IMR-90 (cell line): Measurements from ENCODE around the gene MTHFD2L. TPM values are rescaled to one million over a fixed set of nuclear protein-coding genes. Genes with fewer than 3 reads are reported as not detected.
A peak's percentile ranks its signal among the peaks of the same experiment; 100 is the strongest.

Experiments
- ATAC-seq: fragments of 200-7000 bp; cut with Tn5 transposase; 2 replicates; pipeline ENCODE4 v1.9.1; 2020; ENCODE audit warnings: low read depth, mild to moderate bottlenecking, moderate library complexity
- BruUV-seq: library from RNA; stranded (reverse); fragments of 400-500 nt; replicated peaks from 2 replicates; lab custom pipeline; 2021; lab: Mats Ljungman, UMichigan
- CTCF ChIA-PET: fragments of 300-600 bp; formaldehyde crosslinking; extraction: SDS; loops from one replicate; lab custom pipeline; 2021; ENCODE audit warnings: antibody characterized with exemption; lab: Yijun Ruan, JAX
- POLR2A ChIA-PET: fragments of 300-600 bp; sonication (Branson Sonifier 250); formaldehyde crosslinking; loops from one replicate; lab custom pipeline; 2022; ENCODE audit warnings: antibody characterized with exemption; ENCODE audit not compliant: unreplicated experiment; lab: Charles Lee
- DNase-seq: peaks from one replicate; pipeline ENCODE4 v3.0.0; 2013
- H2AFZ ChIP-seq: replicated peaks from 2 replicates; pipeline ENCODE3; 2013; ENCODE audit warnings: low read length, mild to moderate bottlenecking; ENCODE audit not compliant: poor library complexity
- H2AK5ac ChIP-seq: 2 replicates; pipeline ENCODE4 v1.6.1; 2013; ENCODE audit warnings: low read depth, low read length, inconsistent platforms
- H2AK9ac ChIP-seq: replicated peaks from 2 replicates; pipeline ENCODE3; 2013; ENCODE audit warnings: mild to moderate bottlenecking, low read depth, low read length, moderate library complexity; ENCODE audit not compliant: poor library complexity
- H2BK120ac ChIP-seq: 2 replicates; pipeline ENCODE4 v1.6.1; 2013; ENCODE audit warnings: low read depth, low read length, inconsistent platforms
- H2BK15ac ChIP-seq: 3 replicates; pipeline ENCODE4 v1.6.1; 2013; ENCODE audit warnings: low read depth, low read length, inconsistent platforms
- H2BK20ac ChIP-seq: 2 replicates; pipeline ENCODE4 v1.6.1; 2013; ENCODE audit warnings: low read depth, mild to moderate bottlenecking, inconsistent platforms, low read length, moderate library complexity
- H2BK5ac ChIP-seq: 2 replicates; pipeline ENCODE4 v1.6.1; 2013; ENCODE audit warnings: mild to moderate bottlenecking, low read depth, low read length, inconsistent platforms; ENCODE audit not compliant: poor library complexity, severe bottlenecking
- H3K14ac ChIP-seq: replicated peaks from 2 replicates; pipeline ENCODE4 v1.6.1; 2013; ENCODE audit warnings: low read depth, low read length, inconsistent platforms
- H3K18ac ChIP-seq: 2 replicates; pipeline ENCODE4 v1.6.1; 2013; ENCODE audit warnings: low read depth, low read length, control low read depth
- H3K23ac ChIP-seq: 2 replicates; pipeline ENCODE4 v1.6.1; 2013; ENCODE audit warnings: low read depth, low read length, inconsistent platforms
- H3K27ac ChIP-seq: 2 replicates; pipeline ENCODE4 v1.5.1; 2013; ENCODE audit warnings: mild to moderate bottlenecking, control low read depth, low read length; ENCODE audit not compliant: insufficient read depth
- H3K27me3 ChIP-seq: 2 replicates; pipeline ENCODE4 v1.6.1; 2013; ENCODE audit warnings: low read length; ENCODE audit not compliant: control insufficient read depth, insufficient read depth
- H3K36me3 ChIP-seq: 2 replicates; pipeline ENCODE4 v1.6.1; 2013; ENCODE audit warnings: low read length, mixed read lengths; ENCODE audit not compliant: control insufficient read depth, insufficient read depth
- H3K4ac ChIP-seq: 2 replicates; pipeline ENCODE4 v1.6.1; 2013; ENCODE audit warnings: low read depth, low read length, inconsistent platforms
- H3K4me1 ChIP-seq: 2 replicates; pipeline ENCODE4 v1.6.1; 2013; ENCODE audit warnings: low read length, mixed read lengths; ENCODE audit not compliant: control insufficient read depth, insufficient read depth
- H3K4me2 ChIP-seq: 2 replicates; pipeline ENCODE4 v1.6.1; 2013; ENCODE audit warnings: low read depth, mild to moderate bottlenecking, control low read depth, low read length, moderate library complexity
- H3K4me3 ChIP-seq: 2 replicates; pipeline ENCODE4 v1.5.1; 2013; ENCODE audit warnings: low read depth, mild to moderate bottlenecking, control low read depth, low read length, moderate library complexity; ENCODE audit not compliant: insufficient read depth
- H3K56ac ChIP-seq: 2 replicates; pipeline ENCODE4 v1.6.1; 2013; ENCODE audit warnings: low read length, inconsistent platforms; ENCODE audit not compliant: insufficient read depth; ENCODE audit errors: extremely low read depth
- H3K79me1 ChIP-seq, 2 experiments: 2 replicates each; pipeline ENCODE4 v1.6.1; 2013; ENCODE audit warnings: low read length in 2 of 2, inconsistent platforms in 1 of 2, low read depth in 1 of 2
- H3K9ac ChIP-seq: 2 replicates; pipeline ENCODE4 v1.6.1; 2013; ENCODE audit warnings: low read depth, low read length, control low read depth
- H3K9me1 ChIP-seq: 2 replicates; pipeline ENCODE4 v1.6.1; 2013; ENCODE audit warnings: low read length, inconsistent platforms; ENCODE audit not compliant: insufficient read depth
- H3K9me3 ChIP-seq: 2 replicates; pipeline ENCODE4 v1.6.1; 2013; ENCODE audit warnings: low read length; ENCODE audit not compliant: control insufficient read depth, insufficient read depth
- H4K20me1 ChIP-seq: 2 replicates; pipeline ENCODE4 v1.6.1; 2013; ENCODE audit warnings: low read length, inconsistent platforms; ENCODE audit not compliant: insufficient read depth
- H4K5ac ChIP-seq: 2 replicates; pipeline ENCODE4 v1.6.1; 2013; ENCODE audit warnings: mild to moderate bottlenecking, low read depth, low read length, control low read depth
- H4K8ac ChIP-seq, 2 experiments: 2 replicates each; pipeline ENCODE4 v1.6.1; 2013; ENCODE audit warnings: low read depth in 2 of 2, low read length in 2 of 2, control low read depth in 1 of 2, inconsistent platforms in 1 of 2
- H4K91ac ChIP-seq: 2 replicates; pipeline ENCODE4 v1.6.1; 2013; ENCODE audit warnings: low read depth, low read length, inconsistent platforms; ENCODE audit not compliant: insufficient read depth
- BHLHE40 ChIP-seq: fragments of 150-350 bp; IDR thresholded peaks from 2 replicates; pipeline ENCODE4 v1.6.1; 2016; ENCODE audit warnings: mild to moderate bottlenecking, low read depth, low read length
- CEBPB ChIP-seq: IDR thresholded peaks from 2 replicates; pipeline ENCODE4 v1.6.1; 2012; ENCODE audit warnings: low read depth, low read length, improper control_type of control experiment
- CHD1 ChIP-seq: IDR thresholded peaks from 2 replicates; pipeline ENCODE4 v1.6.1; 2012; ENCODE audit warnings: low read depth, low read length, improper control_type of control experiment
- ELK1 ChIP-seq: fragments of 150-350 bp; IDR thresholded peaks from 2 replicates; pipeline ENCODE4 v1.6.1; 2016; ENCODE audit warnings: low read depth, mild to moderate bottlenecking, low read length, moderate library complexity, borderline replicate concordance
- FOS ChIP-seq: fragments of 150-350 bp; IDR thresholded peaks from 2 replicates; pipeline ENCODE4 v1.6.1; 2016; ENCODE audit warnings: low read depth, low read length
- MAFK ChIP-seq: IDR thresholded peaks from 2 replicates; pipeline ENCODE4 v1.6.1; 2012; ENCODE audit warnings: low read depth, low read length, improper control_type of control experiment
- MAZ ChIP-seq: IDR thresholded peaks from 2 replicates; pipeline ENCODE4 v1.6.1; 2012; ENCODE audit warnings: low read depth, mild to moderate bottlenecking, low read length, improper control_type of control experiment, moderate library complexity, borderline replicate concordance
- MXI1 ChIP-seq: IDR thresholded peaks from 2 replicates; pipeline ENCODE4 v1.6.1; 2012; ENCODE audit warnings: low read depth, mild to moderate bottlenecking, low read length, moderate library complexity, borderline replicate concordance
- NFE2L2 ChIP-seq: fragments of 150-350 bp; IDR thresholded peaks from 2 replicates; pipeline ENCODE4 v1.6.1; 2016; ENCODE audit warnings: low read depth, mild to moderate bottlenecking, low read length
- POLR2A ChIP-seq: IDR thresholded peaks from 2 replicates; pipeline ENCODE4 v1.6.1; 2012; ENCODE audit warnings: mild to moderate bottlenecking, low read depth, low read length
- RAD21 ChIP-seq: IDR thresholded peaks from 2 replicates; pipeline ENCODE4 v1.6.1; 2012; ENCODE audit warnings: low read length, improper control_type of control experiment
- RCOR1 ChIP-seq: IDR thresholded peaks from 2 replicates; pipeline ENCODE4 v1.6.1; 2012; ENCODE audit warnings: mild to moderate bottlenecking, low read length, improper control_type of control experiment; ENCODE audit not compliant: insufficient replicate concordance
- RFX5 ChIP-seq: IDR thresholded peaks from 2 replicates; pipeline ENCODE4 v1.8.0; 2012; ENCODE audit warnings: low read depth, mild to moderate bottlenecking, low read length, moderate library complexity
- SMC3 ChIP-seq: fragments of 150-350 bp; IDR thresholded peaks from 2 replicates; pipeline ENCODE4 v1.6.1; 2016; ENCODE audit warnings: low read depth, mild to moderate bottlenecking, antibody characterized with exemption, low read length, moderate library complexity
- WGBS, 2 experiments: methylation state at CpG; one replicate each; pipeline versions ENCODE4 v1.1.5 to v1.1.7; 2013; ENCODE audit warnings: missing lambda C conversion rate in 2 of 2; ENCODE audit not compliant: insufficient read length in 1 of 2; ENCODE audit errors: extremely low coverage in 2 of 2; 5-methylcytosine and 5-hydroxymethylcytosine counted together
- dilution Hi-C: fragments of 300-500 bp; cut with HindIII; formaldehyde crosslinking; loops from one replicate; pipeline ENCODE4 v1.14.3; 2018; ENCODE audit warnings: low sequenced_read_pairs; ENCODE audit not compliant: unreplicated experiment
- in situ Hi-C: fragments of 300-500 bp; cut with MboI; formaldehyde crosslinking; loops from 3 replicates; pipeline ENCODE4 v1.14.3; 2019; ENCODE audit warnings: low sequenced_read_pairs, inconsistent platforms, mixed read lengths
- intact Hi-C: fragments of 100-400 bp; cut with micrococcal nuclease; formaldehyde crosslinking; loops from 2 replicates; pipeline ENCODE4 v1.10.0; 2022
- polyA plus RNA-seq, 3 experiments: library from polyadenylated mRNA; depleted of rRNA; stranded (reverse); fragments of >200 nt; gene quantifications; 2 replicates each; pipeline ENCODE4 v1.2.3, GENCODE V29; 2012; ENCODE audit warnings: low replicate concordance in 1 of 3
- total RNA-seq: library from RNA; depleted of rRNA; stranded (reverse); fragments of >200 nt; gene quantifications from 2 replicates; pipeline ENCODE4 v1.2.3, GENCODE V29; 2012
- TF ChIP-seq, protein P1 (sequence below): conservative IDR thresholded peaks from 2 replicates; pipeline ENCODE4 v1.5.1; 2012; ENCODE audit warnings: mild to moderate bottlenecking, low read depth, low read length, improper control_type of control experiment
- TF ChIP-seq, protein P2 (sequence below): fragments of 150-350 bp; IDR thresholded peaks from 2 replicates; pipeline ENCODE4 v1.6.1; 2017; ENCODE audit warnings: mild to moderate bottlenecking, antibody characterized with exemption, low read length, low read depth

MTHFD2L gene
- total and polyA plus RNA-seq, 2 of the 4 experiments (the other 2 are of a cell fraction), result 2.8 to 4.3 TPM

DNA sequence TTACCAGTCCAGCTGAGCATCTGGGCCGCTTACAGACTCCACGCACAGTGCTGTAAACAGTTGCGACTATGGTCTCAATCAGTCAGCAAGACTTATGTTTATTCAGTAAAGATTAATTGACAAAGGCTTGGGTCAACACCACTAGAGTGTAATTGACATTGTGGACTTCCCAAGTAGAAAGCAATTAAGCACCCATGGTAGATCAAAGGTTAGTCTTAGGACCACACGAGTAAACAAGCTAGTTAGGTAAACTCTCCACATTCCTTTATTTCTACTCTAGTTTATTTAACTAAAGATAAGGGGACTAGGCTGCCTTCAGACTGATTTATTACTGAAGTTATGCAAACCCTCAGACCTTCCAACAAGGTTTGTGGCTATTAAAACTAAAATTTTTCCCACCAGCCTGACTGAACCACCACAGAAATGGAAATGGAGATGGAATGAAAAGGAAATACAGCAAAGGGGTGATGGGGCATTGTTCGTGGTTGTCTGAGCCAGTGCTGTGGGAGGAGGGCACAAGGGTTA lies 44.2 kb downstream of the MTHFD2L start:
- Histone ChIP-seq H3K4me3 (no peak overlapping the region), H3K56ac (no peak overlapping the region), H2BK15ac (no peak overlapping the region; the same call in 2 of the 3 replicates), H3K27ac (no peak overlapping the region), H3K18ac (no peak overlapping the region), H2AK5ac (no peak overlapping the region), H2AK9ac (peak overlapping the region; percentile 81), H4K8ac (no peak overlapping the region), H4K91ac (no peak overlapping the region), H3K4ac (no peak overlapping the region), H3K9me3 (no peaks in the 10 kb centered on the region), H2BK5ac (no peak overlapping the region), H4K5ac (no peak overlapping the region), H3K36me3 (no peaks in the 10 kb centered on the region), H3K4me2 (no peak overlapping the region), H4K20me1 (no peaks in the 10 kb centered on the region), H3K79me1 (no peaks in the 10 kb centered on the region), H3K9me1 (peaks cover 3% of the 10 kb centered on the region; the same call in 1 of the 2 replicates), H3K27me3 (no peaks in the 10 kb centered on the region), H3K14ac (no peak overlapping the region), H3K9ac (no peak overlapping the region), H3K4me1 (peaks cover 2% of the 10 kb centered on the region; the same call in 1 of the 2 replicates), H2BK20ac (no peak overlapping the region), H2AFZ (no peak overlapping the region), H2BK120ac (no peak overlapping the region), H3K23ac (peak overlapping the region; percentile 74; the same call in 1 of the 2 replicates)
- ChIA-PET CTCF (no interaction called here), POLR2A (no interaction called here)
- in situ Hi-C loops, result no loop called here
- DNase-seq (peak; percentile 53), ATAC-seq (peak; percentile 54)
- dilution Hi-C loops, result no loop called here
- BruUV-seq, result no TSS peak
- no peak for TF ChIP-seq RCOR1
- TF ChIP-seq BHLHE40, result no peak
- TF ChIP-seq RAD21, result no peak
- no peak for TF ChIP-seq MAFK
- TF ChIP-seq ELK1, result no peak
- TF ChIP-seq, protein P1, sequence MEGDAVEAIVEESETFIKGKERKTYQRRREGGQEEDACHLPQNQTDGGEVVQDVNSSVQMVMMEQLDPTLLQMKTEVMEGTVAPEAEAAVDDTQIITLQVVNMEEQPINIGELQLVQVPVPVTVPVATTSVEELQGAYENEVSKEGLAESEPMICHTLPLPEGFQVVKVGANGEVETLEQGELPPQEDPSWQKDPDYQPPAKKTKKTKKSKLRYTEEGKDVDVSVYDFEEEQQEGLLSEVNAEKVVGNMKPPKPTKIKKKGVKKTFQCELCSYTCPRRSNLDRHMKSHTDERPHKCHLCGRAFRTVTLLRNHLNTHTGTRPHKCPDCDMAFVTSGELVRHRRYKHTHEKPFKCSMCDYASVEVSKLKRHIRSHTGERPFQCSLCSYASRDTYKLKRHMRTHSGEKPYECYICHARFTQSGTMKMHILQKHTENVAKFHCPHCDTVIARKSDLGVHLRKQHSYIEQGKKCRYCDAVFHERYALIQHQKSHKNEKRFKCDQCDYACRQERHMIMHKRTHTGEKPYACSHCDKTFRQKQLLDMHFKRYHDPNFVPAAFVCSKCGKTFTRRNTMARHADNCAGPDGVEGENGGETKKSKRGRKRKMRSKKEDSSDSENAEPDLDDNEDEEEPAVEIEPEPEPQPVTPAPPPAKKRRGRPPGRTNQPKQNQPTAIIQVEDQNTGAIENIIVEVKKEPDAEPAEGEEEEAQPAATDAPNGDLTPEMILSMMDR, result no peak
- no peak for TF ChIP-seq CHD1
- no peak for TF ChIP-seq MXI1
- no peak for TF ChIP-seq FOS
- TF ChIP-seq, protein P2, sequence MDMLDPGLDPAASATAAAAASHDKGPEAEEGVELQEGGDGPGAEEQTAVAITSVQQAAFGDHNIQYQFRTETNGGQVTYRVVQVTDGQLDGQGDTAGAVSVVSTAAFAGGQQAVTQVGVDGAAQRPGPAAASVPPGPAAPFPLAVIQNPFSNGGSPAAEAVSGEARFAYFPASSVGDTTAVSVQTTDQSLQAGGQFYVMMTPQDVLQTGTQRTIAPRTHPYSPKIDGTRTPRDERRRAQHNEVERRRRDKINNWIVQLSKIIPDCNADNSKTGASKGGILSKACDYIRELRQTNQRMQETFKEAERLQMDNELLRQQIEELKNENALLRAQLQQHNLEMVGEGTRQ, result no peak
- no peak for TF ChIP-seq RFX5
- no peak for TF ChIP-seq SMC3
- TF ChIP-seq MAZ, result no peak
- no peak for TF ChIP-seq NFE2L2
- no peak for TF ChIP-seq CEBPB
- TF ChIP-seq POLR2A, result no peak
- WGBS, 2 experiments, result no CpG with 5 or more reads among the region's 5 CpGs
- intact Hi-C loops, result no loop called here
